Thyroid gland (tissue), 4 donors: ENCODE results near the gene ETHE1.

Experiments used
- POLR2A ChIP-seq, 2 donors: fragments of 450-650 bp; IDR thresholded peaks; one replicate each; pipeline ENCODE4 v1.6.1; 2017; ENCODE audit warnings: antibody characterized with exemption in 2 of 2, mild to moderate bottlenecking in 2 of 2, moderate library complexity in 1 of 2
- TF ChIP-seq, protein P1 (sequence below), 6 experiments: fragments of 200-600 bp in 3 of 6; fragments of 450-650 bp in 3 of 6; sonication (generic) in 3 of 6; IDR thresholded peaks; one replicate each; pipeline ENCODE4 v1.5.1; 2016 to 2019; ENCODE audit warnings: antibody characterized with exemption in 6 of 6, mild to moderate bottlenecking in 2 of 6, inconsistent platforms in 1 of 6, moderate library complexity in 1 of 6

DNA sequence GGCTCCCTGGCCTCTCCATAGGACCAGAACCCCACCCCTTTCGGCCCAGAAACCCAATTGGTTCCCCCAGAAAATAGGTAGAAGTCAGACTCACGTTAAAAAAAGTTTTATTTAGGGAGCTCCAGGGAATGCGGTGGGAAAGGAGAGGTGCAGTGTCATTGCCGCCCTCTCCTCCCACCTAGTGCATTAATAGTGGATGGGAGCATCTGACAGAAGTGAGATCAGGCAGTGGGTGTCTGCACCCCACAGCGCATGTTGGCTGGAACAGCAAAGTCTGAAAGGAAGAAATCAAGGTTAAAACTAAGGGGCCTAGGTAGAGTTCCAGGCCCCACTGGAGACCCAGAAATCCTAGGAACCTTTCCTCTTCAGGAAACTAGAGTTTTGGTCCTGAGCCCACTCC, 20.4 kb downstream of the ETHE1 start:
- TF ChIP-seq, protein P1, sequence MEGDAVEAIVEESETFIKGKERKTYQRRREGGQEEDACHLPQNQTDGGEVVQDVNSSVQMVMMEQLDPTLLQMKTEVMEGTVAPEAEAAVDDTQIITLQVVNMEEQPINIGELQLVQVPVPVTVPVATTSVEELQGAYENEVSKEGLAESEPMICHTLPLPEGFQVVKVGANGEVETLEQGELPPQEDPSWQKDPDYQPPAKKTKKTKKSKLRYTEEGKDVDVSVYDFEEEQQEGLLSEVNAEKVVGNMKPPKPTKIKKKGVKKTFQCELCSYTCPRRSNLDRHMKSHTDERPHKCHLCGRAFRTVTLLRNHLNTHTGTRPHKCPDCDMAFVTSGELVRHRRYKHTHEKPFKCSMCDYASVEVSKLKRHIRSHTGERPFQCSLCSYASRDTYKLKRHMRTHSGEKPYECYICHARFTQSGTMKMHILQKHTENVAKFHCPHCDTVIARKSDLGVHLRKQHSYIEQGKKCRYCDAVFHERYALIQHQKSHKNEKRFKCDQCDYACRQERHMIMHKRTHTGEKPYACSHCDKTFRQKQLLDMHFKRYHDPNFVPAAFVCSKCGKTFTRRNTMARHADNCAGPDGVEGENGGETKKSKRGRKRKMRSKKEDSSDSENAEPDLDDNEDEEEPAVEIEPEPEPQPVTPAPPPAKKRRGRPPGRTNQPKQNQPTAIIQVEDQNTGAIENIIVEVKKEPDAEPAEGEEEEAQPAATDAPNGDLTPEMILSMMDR (IDR thresholded peaks at IDR 0.05), result no peak
- no peak for TF ChIP-seq POLR2A (IDR thresholded peaks at IDR 0.05)
